GM13976 (cell line): Measurements from ENCODE around the gene GFOD2.
A peak's percentile ranks its signal among the peaks of the same experiment; 100 is the strongest.

Experiments
- DNase-seq: peaks from one replicate; pipeline ENCODE4 v3.0.0; 2012; ENCODE audit warnings: low spot score
- CTCF ChIP-seq: IDR thresholded peaks from 2 replicates; pipeline ENCODE4 v1.5.1; 2012; ENCODE audit warnings: borderline replicate concordance, mild to moderate bottlenecking; ENCODE audit not compliant: insufficient read depth; ENCODE audit errors: extremely low read depth, missing control alignments, control extremely low read depth
- in situ Hi-C: fragments of 300-500 bp; cut with MboI; formaldehyde crosslinking; loops from one replicate; pipeline ENCODE4 v1.12.0; 2022; ENCODE audit warnings: low sequenced_read_pairs, mixed read lengths, inconsistent platforms; ENCODE audit not compliant: unreplicated experiment

The GFOD2 gene

GRCh38 chr16:67679935-67680897 is 38.9 kb downstream of the GFOD2 start:
- in situ Hi-C loops: loop anchor here (10.0 to 25.0 kb wide), 2 partner anchors 245 to 357 kb away; no protein-coding TSS in a partner anchor
- DNase-seq: no peak
- TF ChIP-seq CTCF: no peak

DNA sequence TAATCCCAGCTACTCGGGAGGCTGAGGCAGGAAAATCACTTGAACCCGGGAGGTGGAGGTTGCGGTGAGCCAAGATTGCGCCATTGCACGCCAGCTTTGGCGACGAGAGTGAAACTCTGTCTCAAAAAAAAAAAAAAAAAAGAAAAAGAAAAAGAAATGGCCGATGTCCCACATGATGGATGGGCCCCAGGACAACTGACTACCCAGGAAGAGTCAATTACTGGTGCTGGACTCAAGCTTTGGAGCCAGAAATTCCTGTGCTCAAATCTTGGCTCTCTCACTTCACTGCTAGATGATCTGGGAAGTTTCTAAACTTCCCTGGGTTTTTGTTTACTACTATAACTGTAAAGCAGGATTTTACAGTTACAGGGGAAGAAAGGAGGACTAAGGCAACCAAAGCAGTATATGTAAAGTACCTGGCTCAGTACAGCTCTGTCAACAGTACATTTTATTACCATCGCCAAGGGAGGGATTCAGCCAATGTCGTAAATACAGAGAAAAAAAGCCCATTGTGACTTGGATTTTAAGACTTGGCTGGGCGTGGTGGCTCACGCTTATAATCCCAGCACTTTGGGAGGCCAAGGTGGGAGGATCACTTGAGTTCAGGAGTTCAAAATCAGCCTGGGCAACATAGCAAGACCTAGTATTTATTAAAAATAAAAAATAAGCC is 40.6 kb downstream of the GFOD2 start:
- in situ Hi-C loops: loop anchor here (10.0 to 25.0 kb wide), 2 partner anchors 246 to 359 kb away; no protein-coding TSS in a partner anchor
- no peak for DNase-seq
- no peak for TF ChIP-seq CTCF

- TF ChIP-seq CTCF: no peak
- in situ Hi-C loops: loop anchor here (10.0 to 25.0 kb wide), 2 partner anchors 247 to 360 kb away; no protein-coding TSS in a partner anchor
These were observed 41.4 kb downstream of the GFOD2 start for GRCh38 chr16:67677712-67678111.

GRCh38 chr16:67676939-67677338 is 42.2 kb downstream of the GFOD2 start:
- in situ Hi-C loops: loop anchor here (10.0 to 25.0 kb wide), 2 partner anchors 248 to 360 kb away; no protein-coding TSS in a partner anchor
- DNase-seq: no peak
- TF ChIP-seq CTCF: no peak

More at GRCh38 chr16:67677712-67678111, 41.4 kb downstream of the GFOD2 start:
- DNase-seq: no peak

GRCh38 chr16:67676516-67676915 is 42.6 kb downstream of the GFOD2 start:
- in situ Hi-C loops: loop anchor here (10.0 to 25.0 kb wide), 2 partner anchors 248 to 361 kb away; no protein-coding TSS in a partner anchor
- TF ChIP-seq CTCF: no peak
- DNase-seq: peak; percentile 7

GRCh38 chr16:67675999-67676398 is 43.1 kb downstream of the GFOD2 start:
- in situ Hi-C loops: loop anchor here (10.0 to 25.0 kb wide), 2 partner anchors 249 to 361 kb away; no protein-coding TSS in a partner anchor
- no peak for DNase-seq
- no peak for TF ChIP-seq CTCF
